ENCODE results near the gene NDUFAF2.
A peak's percentile ranks its signal among the peaks of the same experiment; 100 is the strongest.
"Not testable (repeated sequence)": the region's sequence is repeated elsewhere in the genome, so short reads cannot be mapped to it uniquely, and the experiment has no call there.

Gene NDUFAF2, protein sequence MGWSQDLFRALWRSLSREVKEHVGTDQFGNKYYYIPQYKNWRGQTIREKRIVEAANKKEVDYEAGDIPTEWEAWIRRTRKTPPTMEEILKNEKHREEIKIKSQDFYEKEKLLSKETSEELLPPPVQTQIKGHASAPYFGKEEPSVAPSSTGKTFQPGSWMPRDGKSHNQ

DNA sequence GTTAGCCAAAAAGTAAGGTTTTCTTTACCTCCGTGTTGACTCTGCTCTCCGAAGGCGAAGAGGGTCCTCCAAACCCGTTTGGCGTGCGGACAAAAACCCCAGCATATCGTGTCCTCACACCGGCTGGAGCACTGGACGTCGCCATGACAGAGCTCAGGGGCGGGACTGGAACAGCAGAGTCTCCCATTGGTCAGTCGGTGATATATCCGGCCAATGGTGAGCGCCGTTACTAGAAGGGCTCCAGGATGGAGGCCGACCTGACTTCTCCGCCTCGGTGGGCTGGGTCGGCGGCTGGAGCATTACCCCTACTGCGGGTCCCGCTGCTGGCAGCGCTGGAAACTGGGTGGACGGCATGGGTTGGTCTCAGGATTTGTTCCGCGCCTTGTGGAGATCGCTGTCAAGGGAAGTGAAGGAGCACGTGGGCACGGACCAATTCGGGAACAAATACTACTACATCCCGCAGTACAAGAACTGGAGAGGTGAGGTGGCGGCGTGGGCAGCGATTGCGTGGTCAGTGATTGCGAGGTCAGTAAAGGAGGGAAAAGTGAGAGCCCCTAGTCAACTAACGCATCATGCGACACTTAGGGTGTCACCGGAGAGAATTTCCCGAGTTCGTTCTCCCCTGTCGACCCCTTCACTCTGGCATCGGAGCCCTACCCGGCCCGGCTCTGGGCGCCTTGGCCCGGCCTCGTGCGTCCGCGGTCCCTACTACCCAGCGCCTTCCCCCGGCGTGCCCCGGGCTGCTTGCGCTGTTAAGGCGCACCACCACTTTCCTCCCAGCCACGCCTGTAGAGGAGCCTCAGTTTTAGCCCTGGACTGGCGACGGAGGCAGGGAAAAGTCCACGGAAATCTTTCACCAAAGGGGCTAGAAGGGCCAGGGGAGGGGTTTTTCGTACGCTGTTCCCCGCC lies at the start of gene NDUFAF2, which contains the start of gene ERCC8:
Gene NDUFAF2, plus strand, starts transcription at position 302 of the 909 bp plus-strand sequence. Its CDS starts 51 bp downstream, at position 353.
Gene ERCC8, minus strand, starts transcription at position 167 of the 909 bp plus-strand sequence. Its CDS starts 62 bp downstream, at position 105.
- peak; percentile 86 for DNase-seq (ENCODE audit: low spot score)

DNA sequence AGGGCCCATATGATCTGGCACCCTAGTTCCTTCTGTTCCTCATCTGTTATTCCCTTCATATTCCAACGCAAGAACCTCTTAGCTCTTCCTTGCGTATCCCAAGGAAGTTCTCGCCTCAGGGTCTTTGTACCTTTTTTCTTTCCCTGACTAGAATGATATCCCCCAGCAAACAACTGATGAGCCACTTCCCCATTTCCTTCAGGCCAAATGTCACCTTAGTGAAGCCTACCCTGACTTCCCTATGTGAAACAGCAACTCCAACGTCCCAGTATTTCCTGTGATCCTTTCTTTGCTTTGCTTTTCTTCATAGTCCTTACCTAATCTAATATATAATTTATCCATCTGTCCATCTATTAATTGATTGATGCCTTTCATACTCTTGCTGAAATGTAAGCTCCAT lies 48.0 kb upstream of the NDUFAF2 start:
- no peak for DNase-seq (ENCODE audit: low spot score)

DNA sequence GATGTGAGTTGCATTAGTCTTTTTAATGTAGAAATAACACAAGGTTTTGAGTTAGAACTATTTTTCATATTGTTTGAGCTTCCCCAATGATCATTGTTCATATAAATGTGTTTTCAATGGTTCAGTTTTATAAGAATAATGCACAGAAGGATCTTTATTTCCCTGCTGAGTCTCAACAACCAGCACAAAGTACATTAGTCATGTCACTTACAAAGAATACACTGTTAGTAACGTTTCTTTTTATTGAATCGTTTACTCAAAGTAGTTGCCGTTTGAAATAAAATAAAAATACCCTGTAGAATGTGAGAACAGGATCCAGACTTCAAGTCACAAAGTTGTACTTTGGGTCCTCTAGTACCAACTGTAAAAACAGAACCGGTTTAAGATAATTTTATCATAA lies 41.6 kb upstream of the NDUFAF2 start:
- DNase-seq (ENCODE audit: low spot score), result no peak

DNA sequence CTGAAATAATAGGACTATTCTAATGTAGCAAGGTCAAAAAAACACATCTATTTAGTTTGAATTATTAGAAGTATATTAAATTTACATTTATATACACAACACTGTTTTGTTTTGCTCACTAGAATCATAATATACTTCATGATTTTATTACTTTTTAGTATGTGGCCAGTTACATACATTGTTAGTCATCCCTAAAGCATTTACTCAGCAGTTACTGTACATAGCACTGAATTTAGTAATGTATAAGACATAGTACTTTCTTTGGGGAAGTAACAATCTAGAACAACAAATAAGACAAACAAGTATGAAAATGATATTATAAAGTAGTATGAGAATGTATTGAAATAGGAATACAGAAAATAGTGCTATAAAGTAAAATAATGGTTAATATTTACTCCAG lies 28.4 kb upstream of the NDUFAF2 start:
- DNase-seq (ENCODE audit: low spot score), result no peak

DNA sequence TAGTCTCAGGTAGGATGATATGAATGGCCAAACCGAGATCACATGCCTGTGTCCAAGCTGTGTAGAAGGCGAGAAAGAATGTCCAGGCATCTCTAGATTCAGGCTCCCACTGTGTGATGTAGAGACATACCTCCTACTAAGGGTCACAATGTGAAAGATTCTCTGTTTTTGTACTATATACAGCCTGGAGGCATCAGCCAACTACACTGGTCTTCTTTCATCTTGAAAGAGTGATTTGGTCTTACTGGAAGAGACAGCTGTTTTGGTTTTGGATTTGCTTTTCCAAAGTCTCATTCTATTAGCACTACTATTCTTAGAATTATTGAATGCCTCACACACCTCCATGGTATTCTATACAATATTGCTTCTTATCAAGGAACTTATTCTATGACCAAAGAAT lies 26.5 kb upstream of the NDUFAF2 start:
- DNase-seq (ENCODE audit: low spot score), result no peak

DNA sequence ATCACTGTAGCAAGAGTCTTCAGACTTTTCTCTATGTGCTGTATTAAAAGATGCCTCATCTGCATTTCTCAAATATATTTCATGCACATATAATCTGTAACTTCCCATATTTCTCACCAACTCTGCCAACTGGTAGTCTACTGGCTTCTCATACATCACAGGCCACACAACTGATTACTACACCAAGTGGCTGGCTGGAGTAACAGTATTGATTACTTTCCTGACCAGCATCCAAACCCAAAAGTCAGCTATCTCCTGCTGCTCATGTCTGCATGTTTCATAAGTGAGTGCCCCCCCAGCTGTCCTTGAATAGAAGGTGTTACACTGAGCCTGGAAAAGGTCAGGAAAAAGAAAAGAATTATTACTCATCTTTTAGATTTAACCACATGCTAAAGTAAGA lies 17.6 kb upstream of the NDUFAF2 start:
- DNase-seq (ENCODE audit: low spot score), result no peak

DNA sequence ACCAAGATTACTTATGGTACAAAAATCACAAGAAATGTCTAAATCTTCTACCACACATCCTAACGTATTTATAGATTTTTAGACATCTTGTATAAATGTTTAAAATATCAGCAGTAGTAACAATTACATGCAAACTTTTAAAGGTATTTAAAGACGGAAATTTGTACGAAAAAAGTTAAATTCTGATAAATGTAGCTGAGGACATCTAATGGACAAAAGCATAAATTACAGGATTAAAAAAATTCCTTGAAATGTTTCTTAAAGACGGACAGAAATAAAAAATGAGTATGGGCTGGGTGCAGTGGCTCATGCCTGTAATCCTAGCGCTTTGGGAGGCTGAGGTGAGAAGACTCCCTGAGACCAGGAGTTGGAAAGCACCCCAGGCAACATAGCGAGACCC lies 16.0 kb upstream of the NDUFAF2 start:
- DNase-seq (ENCODE audit: low spot score), result no peak

DNA sequence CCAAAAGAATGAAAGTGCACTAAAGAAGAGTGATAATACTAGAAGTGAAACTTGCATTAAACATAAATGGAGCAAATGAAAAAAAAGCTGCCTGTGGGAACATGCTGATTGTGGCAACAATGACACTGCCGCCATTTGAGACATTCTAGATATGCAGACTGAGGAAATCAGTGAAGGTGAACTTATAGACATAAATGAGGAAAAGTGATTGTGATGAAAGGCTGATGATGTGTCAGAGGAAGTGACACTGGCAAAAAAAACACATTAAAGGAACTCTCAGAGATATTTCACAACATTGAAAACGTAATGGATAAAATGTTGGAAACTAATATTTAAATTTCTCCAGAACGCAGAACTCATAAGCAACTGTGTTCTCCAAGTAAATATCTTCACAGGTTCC lies 1.4 kb upstream of the NDUFAF2 start:
- DNase-seq (ENCODE audit: low spot score), result no peak

DNA sequence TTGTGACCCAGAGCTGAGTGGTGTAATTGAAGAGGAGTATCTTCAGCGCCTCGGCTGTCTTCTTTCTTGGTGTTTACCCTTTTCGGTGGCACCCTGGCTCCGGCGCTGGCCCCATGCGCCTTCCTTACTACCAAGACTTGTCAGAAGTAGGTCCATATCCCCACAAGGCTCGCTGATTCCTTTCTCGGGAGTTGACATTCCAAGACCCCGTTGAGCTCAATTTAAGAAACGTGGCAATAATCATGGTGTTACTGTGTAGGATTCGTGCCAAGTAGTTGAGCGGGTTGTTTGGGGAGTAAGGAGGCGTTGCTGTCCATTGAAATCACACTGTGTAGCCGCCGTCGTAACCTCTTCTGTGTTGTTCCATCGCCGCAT lies 795 bp downstream of the NDUFAF2 start:
- peak; percentile 20 for DNase-seq (ENCODE audit: low spot score)

DNA sequence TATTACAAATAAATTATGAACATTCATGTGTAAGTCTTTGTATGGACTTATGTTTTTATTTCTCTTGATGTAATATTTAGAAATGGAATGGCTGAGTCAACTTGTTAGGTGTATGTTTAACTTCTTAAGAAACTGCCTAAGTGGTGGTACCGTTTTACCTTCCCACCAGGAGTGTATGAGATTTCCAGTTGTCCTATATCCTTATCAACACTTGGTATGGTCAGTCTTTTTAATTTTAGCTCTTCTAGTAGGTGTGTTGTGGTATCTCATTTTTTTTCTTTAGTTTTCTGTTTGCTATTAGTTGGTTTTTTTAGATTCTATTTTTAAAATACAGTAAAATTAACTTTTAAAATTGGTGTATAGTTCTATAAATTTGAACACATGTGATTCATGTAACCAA lies 3.7 kb downstream of the NDUFAF2 start:
- no peak for DNase-seq (ENCODE audit: low spot score)

DNA sequence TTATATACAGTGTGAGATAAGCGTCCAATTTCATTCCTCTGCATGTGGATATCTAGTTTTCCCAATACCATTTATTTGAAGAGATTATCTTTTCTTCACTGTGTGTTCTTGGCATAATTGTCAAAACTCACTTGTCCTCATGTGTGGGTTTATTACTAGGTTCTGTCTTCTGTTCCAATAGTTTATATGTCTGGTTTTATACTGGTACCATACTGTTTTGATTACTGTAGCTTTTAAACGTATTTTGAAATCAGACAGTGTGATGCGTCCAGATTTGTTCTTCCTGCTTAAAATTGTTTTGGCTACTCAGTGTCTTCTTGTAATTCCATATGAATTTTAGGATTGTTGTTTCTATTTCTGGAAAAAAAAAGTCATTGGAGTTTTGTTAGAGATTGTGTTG lies 10.2 kb downstream of the NDUFAF2 start:
- DNase-seq (ENCODE audit: low spot score), result no peak

DNA sequence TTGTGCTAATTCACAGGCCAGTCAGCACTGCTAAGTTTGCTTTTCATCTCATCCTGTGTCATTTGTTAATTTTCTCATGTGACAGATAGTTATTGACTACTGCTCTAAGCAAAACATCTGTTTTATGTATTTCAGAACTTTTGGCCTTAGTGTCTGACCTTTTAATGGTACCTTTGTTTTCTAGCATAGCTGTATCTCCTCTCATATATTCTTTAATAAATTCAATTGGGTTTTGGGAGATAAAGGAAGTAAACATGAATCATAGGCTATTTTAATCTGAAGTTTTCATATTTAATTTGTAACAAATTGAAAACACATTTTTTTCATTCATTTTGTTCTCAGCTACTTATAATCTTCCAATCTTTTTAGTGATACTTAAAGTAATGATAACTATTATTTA lies 13.1 kb downstream of the NDUFAF2 start:
- DNase-seq (ENCODE audit: low spot score), result no peak

DNA sequence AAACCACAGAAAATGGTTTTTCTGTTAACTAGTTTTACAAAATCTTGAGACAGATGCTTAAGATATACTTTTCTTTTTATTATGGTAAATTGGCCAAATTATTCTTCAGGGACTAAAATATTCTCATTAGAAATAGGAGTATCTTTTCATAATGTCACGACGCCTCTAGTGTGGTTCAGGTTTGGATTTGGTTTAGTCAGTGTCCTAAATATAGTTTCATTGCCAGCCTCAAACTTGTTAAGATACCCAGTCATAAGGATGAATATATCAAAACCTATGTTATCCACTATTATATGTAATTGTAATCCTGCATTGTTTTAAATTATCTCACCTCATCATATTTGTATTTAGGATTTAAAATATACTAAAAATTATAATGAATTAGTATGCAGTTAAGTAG lies 13.7 kb downstream of the NDUFAF2 start:
- DNase-seq (ENCODE audit: low spot score), result no peak

DNA sequence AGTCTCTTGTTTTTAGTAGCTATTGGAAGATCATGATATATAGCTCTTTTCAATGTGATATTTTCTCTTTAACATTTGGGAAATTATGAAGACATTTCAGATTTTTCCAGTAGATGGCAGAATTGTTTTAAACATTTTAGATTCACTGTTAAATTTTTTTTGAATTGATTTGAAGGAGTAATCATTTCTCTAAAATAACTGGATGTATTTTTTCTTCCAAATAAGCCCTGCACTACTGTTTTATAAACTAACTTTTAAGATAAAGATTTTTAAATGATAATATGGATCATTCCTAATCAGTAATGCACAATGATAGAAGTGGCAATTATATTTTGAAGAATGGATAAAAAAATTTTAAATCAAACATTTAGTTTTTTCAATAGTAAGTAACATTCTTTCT lies 14.2 kb downstream of the NDUFAF2 start:
- no peak for DNase-seq (ENCODE audit: low spot score)

DNA sequence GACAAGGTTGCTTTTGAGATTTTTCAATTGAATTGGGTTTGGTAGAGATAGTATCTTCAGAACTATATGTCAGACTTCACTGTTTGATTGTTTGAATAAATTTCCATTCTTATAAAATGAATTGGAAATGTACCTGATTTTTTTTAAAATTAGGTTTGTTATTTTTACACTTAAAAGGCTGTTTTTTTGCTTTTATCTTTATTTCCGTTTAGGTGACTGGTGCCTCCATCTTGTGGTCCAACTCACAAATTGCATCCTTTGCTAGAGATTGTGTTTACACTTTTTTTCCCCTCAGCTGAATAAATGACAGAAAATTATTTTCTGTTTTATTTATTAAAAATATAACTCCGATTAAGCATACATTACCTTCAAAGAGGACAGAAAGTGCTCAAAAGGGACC lies 15.6 kb downstream of the NDUFAF2 start:
- DNase-seq (ENCODE audit: low spot score), result no peak

DNA sequence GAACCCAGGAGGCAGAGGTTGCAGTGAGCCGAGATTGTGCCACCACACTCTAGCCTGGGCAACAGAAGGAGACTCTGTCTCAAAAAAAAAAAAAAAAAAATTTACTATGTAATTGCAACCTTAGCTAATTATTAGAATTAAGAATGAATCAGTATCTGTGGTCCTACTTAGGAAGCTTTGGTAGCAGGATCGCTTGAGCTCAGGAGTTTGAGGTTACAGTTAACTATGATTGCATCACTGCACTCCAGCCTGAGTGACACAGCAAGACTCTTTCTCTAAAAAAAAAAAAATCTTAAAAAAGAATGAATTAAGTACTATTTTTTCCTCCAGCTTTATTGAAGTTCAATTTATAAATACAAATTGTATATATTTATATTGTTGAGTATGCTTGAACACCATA lies 16.7 kb downstream of the NDUFAF2 start:
- no peak for DNase-seq (ENCODE audit: low spot score)

DNA sequence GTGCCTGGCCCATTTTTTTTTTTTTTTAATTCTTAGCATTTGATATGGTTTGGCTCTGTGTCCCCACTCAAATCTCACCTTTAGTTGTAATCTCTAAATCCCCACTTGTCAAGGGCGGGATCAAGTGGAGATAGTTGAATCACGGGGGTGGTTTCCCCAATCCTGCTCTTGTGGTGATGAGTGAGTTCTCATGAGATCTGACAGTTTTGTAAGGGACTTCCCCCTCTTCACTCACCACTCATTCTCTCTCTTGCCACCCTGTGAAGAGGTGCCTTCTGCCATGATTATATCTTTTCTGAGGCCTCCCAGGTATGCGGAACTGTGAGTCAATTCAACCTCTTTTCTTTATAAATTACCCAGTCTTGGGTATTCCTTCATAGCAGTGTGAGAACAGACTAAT lies 27.2 kb downstream of the NDUFAF2 start:
- no peak for DNase-seq (ENCODE audit: low spot score)

DNA sequence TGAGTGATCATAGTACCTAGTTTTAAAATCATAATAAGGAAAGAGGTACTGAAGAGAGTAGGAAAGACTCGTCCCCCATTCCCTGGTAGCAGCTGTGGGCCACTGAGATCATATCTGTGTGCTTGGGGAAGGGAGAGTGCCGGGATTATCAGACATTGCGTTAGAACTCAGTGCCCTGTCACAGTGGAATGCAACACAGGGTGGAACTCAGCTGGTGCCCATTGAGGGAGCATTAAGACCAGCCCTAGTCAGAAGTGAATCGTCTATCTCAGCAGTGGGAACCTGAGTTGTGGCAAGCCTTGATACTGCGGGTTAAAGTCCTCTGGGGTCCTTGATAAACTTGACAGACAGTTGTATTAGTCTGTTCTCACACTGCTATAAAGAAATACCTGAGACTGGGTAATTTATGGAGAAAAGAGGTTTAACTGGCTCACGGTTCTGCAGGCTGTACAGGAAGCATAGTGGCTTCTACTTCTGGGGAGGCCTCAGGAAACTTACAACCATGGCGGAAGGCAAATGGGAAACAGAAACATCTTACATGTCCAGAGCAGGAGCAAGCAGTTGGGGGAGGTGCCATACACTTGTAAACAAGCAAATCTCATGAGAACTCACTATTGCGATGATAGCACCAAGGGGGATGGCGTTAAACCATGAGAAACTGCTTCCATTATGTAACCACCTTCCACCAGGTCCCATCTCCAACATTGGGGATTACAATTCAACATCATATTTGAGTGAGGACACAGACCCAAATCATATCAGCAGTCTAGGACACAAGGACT lies 33.1 kb downstream of the NDUFAF2 start:
- no peak for DNase-seq (ENCODE audit: low spot score)

DNA sequence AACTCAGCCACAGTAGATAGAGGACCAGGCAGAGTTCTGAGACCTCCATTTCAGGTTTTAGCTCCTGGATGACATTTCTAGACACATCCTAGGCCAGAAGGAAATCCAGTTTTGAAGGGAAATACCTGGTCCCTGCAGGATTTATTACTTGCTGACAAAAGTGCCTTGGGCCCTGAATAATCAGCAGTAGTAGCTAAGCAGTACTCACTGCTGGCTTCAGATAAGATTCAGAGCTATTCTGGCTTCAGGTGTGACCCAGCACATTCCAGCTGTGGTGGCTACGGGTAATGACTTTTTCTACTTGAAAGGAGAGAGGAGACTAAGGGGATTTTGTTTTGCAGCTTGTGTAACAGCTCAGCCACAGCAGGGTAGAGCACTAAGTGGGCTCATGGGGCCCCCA lies 34.0 kb downstream of the NDUFAF2 start:
- DNase-seq (ENCODE audit: low spot score), result no peak

DNA sequence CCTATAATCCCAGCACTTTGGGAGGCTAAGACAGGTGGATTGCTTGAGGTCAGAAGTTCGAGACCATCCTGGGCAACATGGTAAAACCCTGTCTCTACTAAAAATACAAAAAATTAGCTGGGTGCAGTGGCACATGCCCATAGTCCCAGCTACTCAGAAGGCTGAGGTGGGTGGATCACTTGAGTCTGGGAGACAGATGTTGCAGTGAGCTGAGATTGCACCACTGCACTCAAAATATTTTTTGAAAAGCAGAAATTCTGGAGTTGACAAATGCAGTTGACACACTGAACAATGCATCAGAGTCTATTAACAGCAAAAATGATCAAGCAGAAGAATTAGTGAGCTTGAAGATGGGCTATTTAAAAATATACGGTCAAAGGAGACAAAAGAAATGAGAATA lies 35.5 kb downstream of the NDUFAF2 start:
- DNase-seq (ENCODE audit: low spot score), result no peak

DNA sequence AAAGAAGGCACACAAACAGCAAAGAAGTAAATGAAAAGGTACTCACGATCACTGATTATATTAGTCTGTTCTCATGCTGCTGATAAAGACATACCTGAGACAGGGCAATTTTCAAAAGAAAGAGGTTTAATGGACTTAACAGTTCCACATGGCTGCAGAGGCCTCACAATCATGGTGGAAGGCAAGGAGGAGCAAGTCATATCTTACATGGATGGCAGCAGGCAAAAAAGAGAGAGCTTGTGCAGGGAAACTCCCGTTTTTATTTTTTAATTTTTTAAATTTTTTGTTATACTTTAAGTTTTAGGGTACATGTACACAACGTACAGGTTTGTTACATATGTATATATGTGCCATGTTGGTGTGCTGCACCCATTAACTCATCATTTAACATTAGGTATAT lies 37.1 kb downstream of the NDUFAF2 start:
- DNase-seq (ENCODE audit: low spot score), result not testable (repeated sequence)

DNA sequence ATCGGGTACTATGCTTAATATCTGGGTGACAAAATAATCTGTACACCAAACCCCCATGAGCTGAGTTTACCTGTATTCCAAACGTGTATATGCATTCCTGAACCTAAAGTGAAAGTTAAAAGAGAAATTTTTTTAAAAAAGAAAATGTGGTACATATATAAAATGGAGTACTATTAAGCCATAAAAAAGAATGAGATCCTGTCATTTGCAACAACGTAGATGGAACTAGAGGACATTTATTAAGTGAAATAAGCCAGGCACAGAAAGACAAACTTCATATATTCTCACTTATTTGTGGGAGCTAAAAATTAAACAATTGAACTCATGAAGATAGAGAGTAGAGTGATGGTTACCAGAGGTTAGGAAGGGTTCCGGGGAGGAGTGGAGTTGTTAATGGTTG lies 44.8 kb downstream of the NDUFAF2 start:
- DNase-seq (ENCODE audit: low spot score), result no peak

DNA sequence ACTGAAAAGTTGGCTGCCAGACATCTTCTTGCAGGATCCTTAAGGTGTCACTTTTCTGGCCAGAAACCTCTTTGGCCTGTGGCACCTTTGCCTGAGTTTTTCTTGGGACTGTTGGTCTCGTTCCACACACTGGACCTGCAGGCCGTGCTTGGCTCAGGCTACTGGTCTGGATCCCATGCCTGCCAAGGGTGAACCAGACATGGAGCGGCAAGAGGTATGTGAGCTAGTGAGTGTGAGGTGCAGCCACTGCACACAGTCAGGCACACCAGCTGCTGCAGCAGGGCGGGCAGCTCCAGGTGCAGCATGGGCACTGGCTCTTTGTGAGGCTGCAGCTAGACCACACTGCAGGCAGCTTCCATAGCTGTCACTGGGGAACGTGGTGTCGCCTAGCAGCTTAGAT lies 47.9 kb downstream of the NDUFAF2 start:
- no peak for DNase-seq (ENCODE audit: low spot score)

Measured in hematopoietic multipotent progenitor cell treated with erythropoietin and hydrocortisone succinate and interleukin-3 and kit ligand, for 17 days (in vitro differentiated cells).